HUES64 (cell line): Measurements from ENCODE around the gene CPB2.

Source experiments
- H3K27ac ChIP-seq: 2 replicates; pipeline ENCODE4 v1.7.0; 2013; ENCODE audit warnings: low read depth, low read length, inconsistent platforms
- H3K27me3 ChIP-seq: 2 replicates; pipeline ENCODE4 v1.6.1; 2013; ENCODE audit warnings: mild to moderate bottlenecking, low read length; ENCODE audit not compliant: insufficient read depth
- H3K36me3 ChIP-seq: 2 replicates; pipeline ENCODE4 v1.6.1; 2013; ENCODE audit warnings: mild to moderate bottlenecking, low read length; ENCODE audit not compliant: insufficient read depth
- H3K4me1 ChIP-seq: 2 replicates; pipeline ENCODE4 v1.6.1; 2013; ENCODE audit warnings: mild to moderate bottlenecking, low read length, moderate library complexity; ENCODE audit not compliant: insufficient read depth
- H3K4me3 ChIP-seq: 2 replicates; pipeline ENCODE4 v1.5.1; 2013; ENCODE audit warnings: mild to moderate bottlenecking, low read length, moderate library complexity
- H3K9ac ChIP-seq: 2 replicates; pipeline ENCODE4 v1.6.1; 2013; ENCODE audit warnings: mild to moderate bottlenecking, low read depth, low read length
- H3K9me3 ChIP-seq: 2 replicates; pipeline ENCODE4 v1.6.1; 2013; ENCODE audit warnings: low read depth, low read length; ENCODE audit not compliant: insufficient read depth
- WGBS: fragments of 150-250, 120-280 bp; methylation state at CpG from one replicate; pipeline ENCODE4 v1.1.7; 2013; ENCODE audit warnings: missing lambda C conversion rate; 5-methylcytosine and 5-hydroxymethylcytosine counted together

Gene CPB2

GRCh38 chr13:46113596-46113995 lies 8.8 kb upstream of the CPB2 start:
- H3K4me3 ChIP-seq, result no peak overlapping the region
- no peak overlapping the region for H3K9ac ChIP-seq
- no peak overlapping the region for H3K27ac ChIP-seq
- H3K9me3 ChIP-seq, result no peaks in the 10 kb centered on the region
- H3K36me3 ChIP-seq, result no peaks in the 10 kb centered on the region
- 97% methylated on average over 2 of the region's 2 CpGs for WGBS
- no peaks in the 10 kb centered on the region for H3K27me3 ChIP-seq
- H3K4me1 ChIP-seq, result no peaks in the 10 kb centered on the region

GRCh38 chr13:46111151-46111550 lies 6.3 kb upstream of the CPB2 start:
- H3K27ac ChIP-seq, result no peak overlapping the region
- H3K4me3 ChIP-seq, result no peak overlapping the region
- H3K4me1 ChIP-seq, result peaks cover 4% of the 10 kb centered on the region; the same call in 1 of the 2 replicates
- no peaks in the 10 kb centered on the region for H3K27me3 ChIP-seq
- no peak overlapping the region for H3K9ac ChIP-seq
- H3K9me3 ChIP-seq, result no peaks in the 10 kb centered on the region
- H3K36me3 ChIP-seq, result no peaks in the 10 kb centered on the region

- peaks cover 4% of the 10 kb centered on the region; the same call in 1 of the 2 replicates for H3K4me1 ChIP-seq
- no peaks in the 10 kb centered on the region for H3K27me3 ChIP-seq
- no peaks in the 10 kb centered on the region for H3K36me3 ChIP-seq
- H3K4me3 ChIP-seq, result no peak overlapping the region
- no peak overlapping the region for H3K27ac ChIP-seq
- H3K9me3 ChIP-seq, result no peaks in the 10 kb centered on the region
- WGBS, result 74% methylated on average over 4 of the region's 4 CpGs
- no peak overlapping the region for H3K9ac ChIP-seq
These were observed 4.6 kb upstream of the CPB2 start for GRCh38 chr13:46109451-46109850.

GRCh38 chr13:46106839-46107371 lies 2.1 kb upstream of the CPB2 start:
- no peak overlapping the region for H3K4me3 ChIP-seq
- peaks cover 4% of the 10 kb centered on the region; the same call in 1 of the 2 replicates for H3K4me1 ChIP-seq
- WGBS, result 92% methylated on average over 4 of the region's 4 CpGs
- no peaks in the 10 kb centered on the region for H3K36me3 ChIP-seq
- H3K27ac ChIP-seq, result no peak overlapping the region
- no peaks in the 10 kb centered on the region for H3K27me3 ChIP-seq
- no peaks in the 10 kb centered on the region for H3K9me3 ChIP-seq
- no peak overlapping the region for H3K9ac ChIP-seq

- no peak overlapping the region for H3K9ac ChIP-seq
- H3K9me3 ChIP-seq, result no peaks in the 10 kb centered on the region
- H3K4me3 ChIP-seq, result no peak overlapping the region
- peaks cover 4% of the 10 kb centered on the region; the same call in 1 of the 2 replicates for H3K4me1 ChIP-seq
- WGBS, result 96% methylated on average over 7 of the region's 7 CpGs
- no peak overlapping the region for H3K27ac ChIP-seq
- no peaks in the 10 kb centered on the region for H3K36me3 ChIP-seq
- H3K27me3 ChIP-seq, result no peaks in the 10 kb centered on the region
These were observed 1.8 kb downstream of the CPB2 start for GRCh38 chr13:46103037-46103436.

GRCh38 chr13:46102255-46102605 lies 2.6 kb downstream of the CPB2 start:
- no peak overlapping the region for H3K27ac ChIP-seq
- no peaks in the 10 kb centered on the region for H3K36me3 ChIP-seq
- no peak overlapping the region for H3K4me3 ChIP-seq
- H3K9me3 ChIP-seq, result no peaks in the 10 kb centered on the region
- H3K4me1 ChIP-seq, result peaks cover 4% of the 10 kb centered on the region; the same call in 1 of the 2 replicates
- no peak overlapping the region for H3K9ac ChIP-seq
- no peaks in the 10 kb centered on the region for H3K27me3 ChIP-seq

- WGBS, result 90% methylated on average over 7 of the region's 8 CpGs
These were observed 3.2 kb downstream of the CPB2 start for GRCh38 chr13:46101484-46102254.

GRCh38 chr13:46101002-46101401 lies 3.8 kb downstream of the CPB2 start:
- WGBS, result 95% methylated on average over 1 of the region's 4 CpGs
- Histone ChIP-seq H3K27ac (no peak overlapping the region), H3K27me3 (no peaks in the 10 kb centered on the region), H3K4me1 (no peaks in the 10 kb centered on the region), H3K4me3 (no peak overlapping the region), H3K9ac (no peak overlapping the region), H3K36me3 (no peaks in the 10 kb centered on the region), H3K9me3 (no peaks in the 10 kb centered on the region)

More at GRCh38 chr13:46101484-46102254, 3.2 kb downstream of the CPB2 start:
- Histone ChIP-seq H3K9ac (no peak overlapping the region), H3K27me3 (no peaks in the 10 kb centered on the region), H3K4me1 (0 out of 2 replicates have a peak, but pooled peaks cover under 1% of the 10 kb centered on the region), H3K4me3 (no peak overlapping the region), H3K27ac (no peak overlapping the region), H3K9me3 (no peaks in the 10 kb centered on the region), H3K36me3 (no peaks in the 10 kb centered on the region)

GRCh38 chr13:46100191-46100815 lies 4.5 kb downstream of the CPB2 start:
- no CpG with 5 or more reads among the region's 1 CpG for WGBS
- Histone ChIP-seq H3K27me3 (no peaks in the 10 kb centered on the region), H3K4me1 (no peaks in the 10 kb centered on the region), H3K36me3 (no peaks in the 10 kb centered on the region), H3K4me3 (no peak overlapping the region), H3K9ac (no peak overlapping the region), H3K9me3 (no peaks in the 10 kb centered on the region), H3K27ac (no peak overlapping the region)

GRCh38 chr13:46097663-46098062 lies 7.2 kb downstream of the CPB2 start:
- no peak overlapping the region for H3K4me3 ChIP-seq
- no peak overlapping the region for H3K9ac ChIP-seq
- H3K27ac ChIP-seq, result no peak overlapping the region
- H3K36me3 ChIP-seq, result no peaks in the 10 kb centered on the region
- H3K9me3 ChIP-seq, result no peaks in the 10 kb centered on the region
- no peaks in the 10 kb centered on the region for H3K27me3 ChIP-seq
- no peaks in the 10 kb centered on the region for H3K4me1 ChIP-seq
- 95% methylated on average over 4 of the region's 4 CpGs for WGBS

- 90% methylated on average over 3 of the region's 3 CpGs for WGBS
- H3K27ac ChIP-seq, result no peak overlapping the region
- H3K9ac ChIP-seq, result no peak overlapping the region
- no peaks in the 10 kb centered on the region for H3K36me3 ChIP-seq
- H3K4me3 ChIP-seq, result no peak overlapping the region
- H3K4me1 ChIP-seq, result no peaks in the 10 kb centered on the region
- H3K9me3 ChIP-seq, result no peaks in the 10 kb centered on the region
- H3K27me3 ChIP-seq, result no peaks in the 10 kb centered on the region
These were observed 7.8 kb downstream of the CPB2 start for GRCh38 chr13:46097015-46097414.
